IPS DF 6.9 (cell line): ENCODE data around the gene CABLES1.

ENCODE experiments used
- DNase-seq: peaks from one replicate; pipeline ENCODE4 v3.0.0-alpha.2; 2013; ENCODE audit warnings: low read depth, low spot score
- H3K27ac ChIP-seq: one replicate; pipeline ENCODE4 v1.5.1; 2013; ENCODE audit warnings: low read length, control low read depth
- H3K27me3 ChIP-seq: 2 replicates; pipeline ENCODE4 v1.6.1; 2013; ENCODE audit warnings: mild to moderate bottlenecking, low read length; ENCODE audit not compliant: control insufficient read depth, insufficient read depth
- H3K36me3 ChIP-seq: 2 replicates; pipeline ENCODE4 v1.6.1; 2013; ENCODE audit warnings: low read length; ENCODE audit not compliant: control insufficient read depth, insufficient read depth
- H3K4me1 ChIP-seq: 2 replicates; pipeline ENCODE4 v1.6.1; 2013; ENCODE audit warnings: low read length; ENCODE audit not compliant: control insufficient read depth, insufficient read depth
- H3K4me3 ChIP-seq: 2 replicates; pipeline ENCODE4 v1.5.1; 2013; ENCODE audit warnings: mild to moderate bottlenecking, low read length
- H3K9me3 ChIP-seq: 2 replicates; pipeline ENCODE4 v1.6.1; 2013; ENCODE audit warnings: low read length, inconsistent platforms; ENCODE audit not compliant: control insufficient read depth, insufficient read depth
- WGBS: extraction: QIAGEN DNeasy Blood & Tissue Kit; methylation state at CpG from one replicate; pipeline ENCODE4 v1.1.7; 2013; ENCODE audit warnings: mixed read lengths, missing lambda C conversion rate; ENCODE audit not compliant: insufficient read length, insufficient coverage; 5-methylcytosine and 5-hydroxymethylcytosine counted together

Gene CABLES1

DNA sequence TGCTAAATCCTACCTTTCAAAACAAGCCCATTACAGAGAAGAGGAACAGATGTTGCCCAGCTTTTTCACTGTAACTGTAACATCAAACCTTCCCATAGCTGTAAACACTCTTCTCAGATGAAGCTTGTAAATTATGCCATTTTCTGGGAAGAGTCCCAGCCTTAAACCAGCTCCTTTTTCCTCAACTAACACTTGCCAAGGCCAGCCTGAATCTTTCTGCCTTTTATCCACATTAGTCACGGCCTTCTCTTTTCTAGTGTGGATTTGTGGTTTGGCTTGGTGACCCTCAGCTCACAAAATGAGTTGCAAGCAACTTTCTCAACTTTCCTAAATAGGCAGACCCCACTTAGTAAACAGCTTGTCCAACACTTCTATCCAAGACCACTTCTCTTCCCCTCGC, 90.2 kb downstream of the CABLES1 start:
- Histone ChIP-seq H3K27me3 (no peaks in the 10 kb centered on the region), H3K4me1 (no peaks in the 10 kb centered on the region), H3K4me3 (no peak overlapping the region), H3K9me3 (no peaks in the 10 kb centered on the region), H3K27ac (no peak overlapping the region), H3K36me3 (no peaks in the 10 kb centered on the region)
- whole genome bisulfite sequencing: no CpG with 5 or more reads among the region's 2 CpGs
- DNase-seq: no peak

DNA sequence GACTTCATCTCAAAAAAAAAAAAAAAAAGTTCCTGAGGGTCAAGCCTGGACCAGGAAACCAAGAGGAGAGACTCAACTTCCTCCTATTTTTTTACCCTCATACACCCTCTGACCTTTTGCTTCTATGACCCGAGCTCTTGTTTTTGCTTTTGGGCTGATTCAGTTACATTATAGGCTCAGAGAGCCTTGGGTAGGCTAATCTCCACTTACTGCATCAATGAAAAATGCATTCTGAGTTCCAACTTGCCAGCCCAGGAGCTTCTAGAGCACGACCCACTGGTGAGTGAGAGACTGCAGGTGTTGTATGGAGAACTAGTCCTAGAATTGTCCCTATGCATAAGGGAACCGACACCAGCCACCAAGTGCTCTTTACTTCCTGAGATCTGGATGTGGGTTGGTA, 91.1 kb downstream of the CABLES1 start:
- WGBS: no CpG with 5 or more reads among the region's 3 CpGs
- H3K36me3 ChIP-seq: no peaks in the 10 kb centered on the region
- DNase-seq: no peak
- H3K27me3 ChIP-seq: no peaks in the 10 kb centered on the region
- H3K27ac ChIP-seq: no peak overlapping the region
- H3K4me1 ChIP-seq: no peaks in the 10 kb centered on the region
- H3K4me3 ChIP-seq: no peak overlapping the region
- H3K9me3 ChIP-seq: no peaks in the 10 kb centered on the region

DNA sequence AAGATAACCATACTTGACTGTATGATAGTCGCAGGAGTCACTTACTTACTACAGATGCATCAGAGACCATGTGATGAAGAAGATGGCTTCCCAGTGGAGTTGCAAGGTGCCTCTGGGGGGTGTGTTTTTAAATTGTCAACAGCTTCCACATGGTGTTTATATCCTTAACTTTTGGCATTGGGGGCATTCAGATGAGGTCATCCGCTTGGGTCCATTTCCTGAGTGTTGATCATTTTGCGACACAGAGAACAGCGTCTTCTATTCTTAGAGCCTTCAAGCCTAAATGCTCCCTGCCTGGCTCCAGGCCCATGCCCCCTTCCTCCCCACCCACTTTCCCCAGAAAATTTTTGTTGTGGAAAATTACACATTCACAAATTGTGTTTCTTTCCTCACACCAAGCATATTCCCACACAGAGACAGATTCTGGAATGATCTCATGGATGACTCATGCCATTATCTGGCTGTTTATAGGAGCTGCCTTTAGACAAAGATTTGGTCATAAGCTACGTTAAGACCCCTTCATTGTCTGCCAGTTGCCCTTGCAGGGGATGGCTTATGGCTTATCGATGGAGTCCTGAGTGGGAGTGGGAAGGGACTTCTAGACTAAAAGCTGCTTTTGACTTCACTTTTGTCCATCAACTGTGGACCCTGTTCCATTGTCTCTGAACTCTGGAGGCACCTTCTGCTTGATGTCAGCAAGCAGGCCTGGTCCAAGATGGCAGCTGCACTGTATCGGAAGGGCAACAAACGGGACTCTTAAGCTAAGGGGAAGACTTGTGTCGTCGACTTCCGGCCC, 91.8 kb downstream of the CABLES1 start:
- Histone ChIP-seq H3K27ac (no peak overlapping the region), H3K4me1 (peaks cover 2% of the 10 kb centered on the region; the same call in 1 of the 2 replicates), H3K36me3 (no peaks in the 10 kb centered on the region), H3K4me3 (no peak overlapping the region), H3K9me3 (no peaks in the 10 kb centered on the region), H3K27me3 (no peaks in the 10 kb centered on the region)
- WGBS: no CpG with 5 or more reads among the region's 11 CpGs
- DNase-seq: no peak

DNA sequence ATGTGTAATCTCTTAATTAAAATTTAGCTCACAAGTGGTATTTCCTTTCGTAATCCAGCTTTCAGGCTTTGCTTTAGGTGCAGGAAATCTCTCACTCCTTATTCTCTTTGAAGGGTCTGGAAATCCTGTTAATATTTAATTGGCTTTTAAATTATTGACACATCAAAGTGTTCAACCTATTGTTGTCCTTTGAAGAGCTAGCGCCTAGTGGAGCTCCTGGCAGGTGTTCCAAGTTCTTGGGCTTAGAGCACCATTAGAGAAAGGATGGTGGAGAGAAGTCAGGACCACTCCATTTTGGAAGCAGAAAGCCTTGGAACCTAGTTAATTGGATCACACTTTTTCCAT, 92.4 kb downstream of the CABLES1 start:
- H3K27ac ChIP-seq: no peak overlapping the region
- H3K9me3 ChIP-seq: no peaks in the 10 kb centered on the region
- H3K36me3 ChIP-seq: no peaks in the 10 kb centered on the region
- WGBS: no CpG with 5 or more reads among the region's 2 CpGs
- peaks cover 2% of the 10 kb centered on the region; the same call in 1 of the 2 replicates for H3K4me1 ChIP-seq
- no peak overlapping the region for H3K4me3 ChIP-seq
- H3K27me3 ChIP-seq: no peaks in the 10 kb centered on the region
- DNase-seq: no peak

DNA sequence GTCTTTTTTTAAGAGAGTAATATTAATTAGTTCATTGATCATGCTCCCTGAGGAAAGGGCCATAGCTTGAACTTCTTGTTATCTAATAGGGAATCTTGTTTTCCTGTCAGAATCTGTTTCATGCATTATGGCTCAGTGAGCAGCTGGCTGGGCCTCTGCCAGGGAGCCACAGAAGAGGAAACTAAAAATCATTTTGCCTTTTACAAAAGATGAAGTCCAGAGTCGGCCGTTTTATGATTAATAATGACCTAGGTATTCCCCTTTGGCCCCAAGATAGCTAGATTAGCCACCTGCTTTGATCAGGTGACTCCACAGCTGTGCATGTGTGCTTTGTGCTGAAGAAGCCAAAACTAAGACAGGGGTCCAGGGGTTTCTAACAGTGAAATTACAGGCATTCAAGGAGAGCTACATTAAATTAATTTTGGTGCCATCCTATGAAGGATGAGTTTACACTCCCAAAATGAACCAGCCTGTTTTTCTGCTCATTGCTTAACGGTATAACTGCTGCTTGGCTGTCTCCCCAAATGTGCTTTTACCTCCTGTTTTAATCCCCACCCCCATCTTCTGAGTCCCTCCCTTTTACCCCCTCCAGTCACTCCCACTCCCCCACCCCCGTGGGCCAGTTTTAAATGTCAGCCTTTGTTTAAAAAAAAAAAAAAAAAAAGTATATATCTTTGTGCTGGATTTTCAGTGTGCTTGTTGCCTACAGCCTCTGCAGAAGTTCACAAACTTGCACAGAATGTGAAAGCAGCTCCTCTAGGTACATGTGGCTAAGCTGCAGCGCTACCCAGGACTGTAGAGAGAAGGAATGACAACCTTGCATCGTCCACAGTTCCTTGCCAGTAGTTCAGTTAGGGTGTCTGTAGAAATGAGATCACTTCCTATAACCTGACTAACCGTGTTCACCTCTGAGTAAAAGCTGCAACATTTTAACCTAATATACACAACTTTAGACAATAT, 93.1 kb downstream of the CABLES1 start:
- H3K36me3 ChIP-seq: no peaks in the 10 kb centered on the region
- H3K27ac ChIP-seq: no peak overlapping the region
- DNase-seq: no peak
- H3K27me3 ChIP-seq: no peaks in the 10 kb centered on the region
- no peaks in the 10 kb centered on the region for H3K9me3 ChIP-seq
- H3K4me3 ChIP-seq: no peak overlapping the region
- WGBS: no CpG with 5 or more reads among the region's 7 CpGs
- H3K4me1 ChIP-seq: peaks cover 2% of the 10 kb centered on the region; the same call in 1 of the 2 replicates

DNA sequence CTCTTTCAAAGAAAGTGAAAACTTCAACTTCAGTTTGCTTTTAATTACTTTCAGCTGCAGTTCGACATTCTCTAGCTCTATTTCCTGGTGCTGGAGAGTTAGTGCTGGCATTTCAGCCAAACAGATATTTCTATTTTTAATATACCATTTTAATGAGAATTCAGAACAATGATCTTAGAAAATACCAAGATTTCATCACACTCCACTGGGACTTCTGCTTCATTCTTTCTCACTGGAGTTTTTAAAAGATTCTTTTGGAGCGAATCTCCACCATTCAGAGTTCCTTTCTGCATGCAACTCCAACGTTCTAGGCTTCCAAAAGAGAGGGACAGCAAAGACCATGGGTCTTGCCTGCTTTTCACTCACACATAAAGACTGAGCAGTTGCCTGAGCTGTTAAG, 94.2 kb downstream of the CABLES1 start:
- Histone ChIP-seq H3K4me3 (no peak overlapping the region), H3K4me1 (peaks cover 2% of the 10 kb centered on the region; the same call in 1 of the 2 replicates), H3K36me3 (peaks cover 4% of the 10 kb centered on the region; the same call in 1 of the 2 replicates), H3K27ac (no peak overlapping the region), H3K9me3 (no peaks in the 10 kb centered on the region), H3K27me3 (no peaks in the 10 kb centered on the region)
- no peak for DNase-seq
- no CpG with 5 or more reads among the region's 3 CpGs for WGBS

GRCh38 chr18:23230686-23231085, 95.4 kb downstream of the CABLES1 start:
- Histone ChIP-seq H3K36me3 (peaks cover 8% of the 10 kb centered on the region; the same call in 1 of the 2 replicates), H3K27ac (no peak overlapping the region), H3K4me1 (peaks cover 2% of the 10 kb centered on the region; the same call in 1 of the 2 replicates), H3K9me3 (no peaks in the 10 kb centered on the region), H3K4me3 (no peak overlapping the region), H3K27me3 (no peaks in the 10 kb centered on the region)
- no CpG with 5 or more reads among the region's 4 CpGs for WGBS
- no peak for DNase-seq

- H3K36me3 ChIP-seq: peaks cover 8% of the 10 kb centered on the region; the same call in 1 of the 2 replicates
- no peak overlapping the region for H3K27ac ChIP-seq
- H3K4me3 ChIP-seq: no peak overlapping the region
- peaks cover 6% of the 10 kb centered on the region for H3K4me1 ChIP-seq
- no peaks in the 10 kb centered on the region for H3K9me3 ChIP-seq
- H3K27me3 ChIP-seq: no peaks in the 10 kb centered on the region
- no peak for DNase-seq
- WGBS: no CpG with 5 or more reads among the region's 20 CpGs
Observed at GRCh38 chr18:23231340-23232021, 96.2 kb downstream of the CABLES1 start.

DNA sequence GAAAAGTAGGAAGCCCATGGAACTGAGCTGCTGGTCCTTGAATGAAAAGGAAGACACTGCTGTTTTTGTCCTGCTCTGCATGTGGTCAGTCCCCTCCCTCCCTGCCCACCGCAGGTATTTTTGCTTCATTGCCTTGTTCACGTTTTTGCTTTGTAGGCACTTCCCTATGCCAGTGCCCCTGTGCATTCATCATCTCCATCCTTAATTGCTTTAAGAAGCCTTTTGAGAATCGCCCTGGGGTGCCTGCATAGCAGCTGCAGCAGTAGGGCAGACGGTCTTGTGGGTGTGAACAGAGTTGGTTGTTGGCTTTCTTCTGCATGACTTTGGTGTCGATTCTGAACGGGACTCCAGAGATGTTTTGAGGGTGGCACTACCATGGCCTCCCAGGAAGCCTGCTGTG, 97.0 kb downstream of the CABLES1 start:
- Histone ChIP-seq H3K4me1 (peaks cover 7% of the 10 kb centered on the region), H3K4me3 (no peak overlapping the region), H3K27ac (no peak overlapping the region), H3K27me3 (no peaks in the 10 kb centered on the region), H3K36me3 (peaks cover 16% of the 10 kb centered on the region; the same call in 1 of the 2 replicates), H3K9me3 (no peaks in the 10 kb centered on the region)
- no CpG with 5 or more reads among the region's 6 CpGs for WGBS
- DNase-seq: no peak

GRCh38 chr18:23234619-23235018, 99.3 kb downstream of the CABLES1 start:
- Histone ChIP-seq H3K27ac (no peak overlapping the region), H3K27me3 (no peaks in the 10 kb centered on the region), H3K9me3 (no peaks in the 10 kb centered on the region), H3K4me3 (no peak overlapping the region), H3K36me3 (peaks cover 17% of the 10 kb centered on the region; the same call in 1 of the 2 replicates), H3K4me1 (peaks cover 8% of the 10 kb centered on the region)
- WGBS: no CpG with 5 or more reads among the region's 5 CpGs
- DNase-seq: no peak
